ENCODE results near the gene NOX5.
A peak's percentile ranks its signal among the peaks of the same experiment; 100 is the strongest.

NOX5 gene

DNA sequence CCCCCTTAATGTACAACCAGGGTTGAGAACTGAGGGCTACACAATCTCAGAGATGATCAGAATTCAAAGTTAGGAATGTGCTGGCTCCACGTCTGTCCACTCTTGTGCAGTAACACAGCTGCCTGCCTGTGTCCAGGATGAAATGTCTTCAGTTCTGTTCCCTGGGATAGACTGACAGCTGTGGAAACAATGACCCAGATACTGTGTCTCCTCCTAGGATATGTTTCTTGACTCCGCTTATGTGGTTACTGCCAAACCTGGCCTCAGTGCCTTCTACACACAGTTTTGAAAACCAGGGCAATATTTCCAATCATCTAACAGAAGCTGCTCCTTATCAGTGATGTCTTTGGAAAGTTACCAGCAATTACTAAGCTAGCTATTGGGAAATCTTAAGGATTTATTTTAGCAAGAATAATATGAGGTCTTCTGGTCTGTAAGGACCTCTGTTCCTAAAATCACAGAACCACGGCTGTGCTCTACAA is 67.6 kb downstream of the NOX5 start:
- DNase-seq (ENCODE audit: low read depth), result peak; percentile 90

DNA sequence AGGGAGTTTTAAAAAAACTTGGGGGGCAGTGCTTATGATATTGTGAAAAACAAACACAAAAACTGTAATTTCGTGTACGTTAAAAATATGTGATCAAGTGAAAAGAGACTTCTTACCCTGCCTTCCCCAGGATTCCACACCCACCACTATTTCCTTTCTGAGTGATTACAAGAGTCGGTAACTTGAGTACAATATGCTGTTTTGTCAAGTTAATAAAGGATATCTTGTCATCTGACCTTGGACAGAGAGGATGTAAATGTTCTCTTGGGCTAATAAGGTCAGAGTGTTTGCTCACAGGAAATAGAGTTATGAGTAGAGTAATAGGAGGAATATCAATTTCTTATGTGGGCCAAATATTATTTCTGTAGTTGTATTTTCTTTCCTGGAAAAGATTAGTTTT is 68.1 kb downstream of the NOX5 start:
- DNase-seq (ENCODE audit: low read depth), result peak; percentile 81

DNA sequence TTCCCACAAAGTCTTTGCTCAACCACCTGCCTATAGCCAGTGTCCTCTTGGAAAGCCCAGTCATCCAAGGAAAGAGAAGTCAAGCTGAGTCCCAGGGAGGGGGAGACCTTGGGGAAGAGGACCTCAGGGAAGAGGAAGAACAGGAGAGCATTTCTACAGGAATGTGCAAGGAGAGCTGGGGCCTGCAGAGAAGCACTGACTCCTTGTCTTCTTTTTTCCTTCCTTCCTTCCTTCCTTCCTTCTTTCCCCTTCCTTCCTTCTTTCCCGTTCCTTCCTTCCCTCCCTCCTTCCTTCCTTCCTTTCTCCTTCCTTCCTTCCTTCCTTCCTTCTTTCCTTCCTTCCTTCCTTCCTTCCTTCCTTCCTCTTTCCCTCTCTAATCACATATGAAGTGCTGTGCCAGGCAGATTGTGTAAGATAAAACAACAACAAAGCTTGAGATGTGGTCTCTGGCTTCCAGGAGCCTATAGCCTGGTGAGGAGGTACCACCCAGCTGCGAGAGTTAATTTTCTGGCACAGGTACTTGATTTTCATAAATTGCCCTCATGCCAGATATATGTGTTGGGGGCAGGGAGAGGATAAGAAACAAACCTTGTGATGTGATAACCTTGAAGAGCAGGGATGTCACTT is 70.0 kb downstream of the NOX5 start:
- DNase-seq (ENCODE audit: low read depth), result no peak

DNA sequence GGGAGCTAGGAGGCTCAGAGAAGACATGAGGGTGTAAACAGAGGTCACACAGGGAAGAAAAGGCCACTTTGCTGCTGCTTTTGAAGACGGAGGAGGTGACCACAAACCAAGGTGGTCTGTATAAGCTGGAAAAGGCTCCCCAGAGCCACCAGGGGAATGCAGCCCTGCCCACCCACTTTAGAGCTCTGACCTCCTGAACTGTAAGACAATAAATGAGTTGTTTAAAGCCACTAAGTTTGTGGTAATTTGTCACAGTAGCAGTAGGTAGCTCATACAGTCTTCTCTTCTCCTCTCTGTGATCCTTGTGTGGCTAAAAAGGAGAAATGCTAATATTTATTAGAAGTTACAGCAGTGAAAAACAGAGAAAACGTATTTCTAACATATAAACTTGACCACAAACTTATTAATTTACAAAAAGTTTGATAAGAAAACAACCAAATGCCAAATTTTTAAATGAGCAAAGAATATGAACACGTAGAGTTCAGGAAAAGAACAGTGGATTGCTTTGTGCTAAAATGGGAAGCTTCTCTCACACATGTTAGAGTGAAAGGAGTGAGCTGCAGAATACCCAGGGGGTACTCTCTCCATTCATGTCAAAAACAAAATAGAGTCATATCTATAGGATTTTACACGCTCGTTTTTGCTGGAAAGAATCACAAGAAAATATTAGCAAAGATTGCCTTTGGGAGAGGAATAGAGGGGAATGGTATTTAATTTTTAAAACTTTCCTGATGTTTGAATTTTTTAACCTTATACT is 71.0 kb downstream of the NOX5 start:
- DNase-seq (ENCODE audit: low read depth), result no peak

DNA sequence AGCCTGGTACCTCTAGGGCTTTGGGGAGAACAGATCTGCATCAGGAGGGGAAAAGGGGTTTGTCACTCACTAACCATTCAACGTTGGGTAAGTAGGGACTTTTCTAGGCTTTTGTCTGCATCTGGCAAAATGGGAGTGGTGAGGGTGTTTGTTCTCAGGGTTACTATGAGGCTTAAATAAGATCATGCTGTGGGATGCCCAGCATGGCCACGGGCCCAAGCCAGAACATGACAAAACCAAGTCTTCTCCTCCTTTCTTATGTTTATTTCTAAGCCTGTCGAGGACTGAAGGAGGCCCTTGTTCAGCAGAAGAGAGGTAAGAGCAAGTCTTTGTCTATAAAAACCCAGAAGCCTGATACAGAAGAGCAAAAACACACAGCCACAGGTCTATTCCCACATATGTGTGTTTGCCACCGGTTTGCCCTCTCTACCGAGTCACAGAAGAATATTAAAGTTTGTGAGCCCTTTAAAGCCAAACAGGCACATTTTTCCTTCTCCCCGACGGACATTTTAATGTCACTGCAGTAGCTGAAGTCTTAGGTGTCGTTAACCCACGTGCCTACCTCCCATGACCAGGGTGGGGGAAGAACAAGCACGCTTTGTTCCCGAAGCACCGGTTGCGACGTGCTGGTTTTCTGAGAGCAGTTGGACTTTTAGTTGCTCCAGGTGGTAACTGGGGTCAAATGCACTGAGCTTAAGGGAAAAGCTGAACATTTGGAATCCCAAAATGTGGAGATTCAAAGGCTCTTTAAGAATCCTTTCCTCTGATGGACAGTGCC is 72.1 kb downstream of the NOX5 start:
- no peak for DNase-seq (ENCODE audit: low read depth)

DNA sequence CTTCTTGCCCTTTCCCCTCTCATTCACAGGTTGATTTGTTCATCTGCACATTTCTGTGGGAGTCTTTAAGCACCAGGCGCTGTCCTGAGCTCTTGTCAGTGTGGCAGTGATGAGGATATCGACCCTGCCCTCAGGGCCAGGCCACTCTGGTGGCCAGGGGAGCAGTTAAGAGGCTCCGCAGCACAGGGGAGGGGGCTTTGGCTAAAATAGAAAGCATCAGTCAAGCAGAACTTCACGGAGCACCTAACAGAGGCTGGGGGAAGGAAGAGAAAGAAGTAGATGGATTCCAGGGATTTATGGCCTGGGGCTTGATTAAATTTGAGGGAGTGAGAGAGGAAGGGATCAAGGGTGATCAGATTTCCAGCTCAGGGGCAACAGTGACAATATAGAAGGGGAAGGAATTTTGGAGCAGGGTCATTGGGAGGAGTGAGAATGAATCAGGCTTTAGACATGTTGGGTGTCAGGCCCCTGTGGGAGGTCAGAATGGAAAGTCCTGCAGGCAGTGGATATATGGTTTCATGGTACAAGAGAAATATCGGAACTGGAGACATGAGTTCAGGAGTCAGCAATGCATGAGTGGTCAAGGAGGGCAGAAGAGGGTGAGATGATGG is 73.0 kb downstream of the NOX5 start:
- DNase-seq (ENCODE audit: low read depth), result no peak

DNA sequence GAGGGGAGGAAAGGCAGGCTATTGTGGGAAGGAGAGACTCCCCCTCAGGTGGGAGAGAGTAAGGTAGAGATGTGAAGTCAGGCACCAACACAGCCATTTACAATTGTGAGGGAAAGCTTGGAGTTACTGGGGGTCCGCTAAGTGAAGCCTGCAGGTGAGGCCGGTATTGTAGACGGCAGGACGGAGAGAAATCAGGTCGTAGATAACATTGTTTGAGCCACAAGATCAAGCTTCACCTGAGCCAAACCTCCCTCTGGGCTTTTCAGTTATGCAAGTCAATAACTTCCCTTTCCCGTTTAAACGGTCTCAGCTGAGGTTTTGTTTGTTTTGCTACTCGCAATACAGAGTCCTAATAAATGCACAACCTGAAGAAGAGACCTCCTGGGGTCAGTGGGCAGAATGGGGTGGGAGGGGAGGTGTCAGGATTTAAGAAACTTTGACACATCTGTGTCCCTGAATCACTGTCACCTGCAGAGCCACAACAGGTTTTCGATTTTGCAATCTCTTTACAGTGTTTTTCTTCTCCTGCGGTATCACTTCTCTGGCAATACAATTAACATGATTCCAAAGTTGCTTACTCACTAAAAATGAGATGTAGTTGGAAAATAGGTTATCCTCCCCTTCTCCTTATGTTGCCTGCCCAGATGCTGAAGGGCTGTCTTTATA is 73.9 kb downstream of the NOX5 start:
- DNase-seq (ENCODE audit: low read depth), result no peak

DNA sequence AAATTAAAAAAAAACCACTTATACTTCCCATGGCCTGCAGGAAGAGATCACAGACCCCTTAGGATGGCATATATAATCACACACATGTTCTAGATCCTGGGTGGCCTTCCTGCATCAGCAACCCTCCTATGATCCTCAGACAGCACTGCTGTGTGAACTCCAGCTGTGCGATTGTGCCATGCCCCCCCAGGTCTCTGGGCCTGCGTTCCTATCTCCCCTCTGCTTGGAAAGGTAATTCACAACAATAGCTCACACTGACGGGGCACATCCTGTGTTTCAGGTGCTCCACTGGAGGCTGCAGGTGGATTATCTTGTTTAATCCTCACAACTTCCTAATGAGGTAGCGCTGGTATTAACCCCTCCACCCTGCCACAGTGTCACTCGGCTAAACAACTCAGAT is 74.8 kb downstream of the NOX5 start:
- no peak for DNase-seq (ENCODE audit: low read depth)

DNA sequence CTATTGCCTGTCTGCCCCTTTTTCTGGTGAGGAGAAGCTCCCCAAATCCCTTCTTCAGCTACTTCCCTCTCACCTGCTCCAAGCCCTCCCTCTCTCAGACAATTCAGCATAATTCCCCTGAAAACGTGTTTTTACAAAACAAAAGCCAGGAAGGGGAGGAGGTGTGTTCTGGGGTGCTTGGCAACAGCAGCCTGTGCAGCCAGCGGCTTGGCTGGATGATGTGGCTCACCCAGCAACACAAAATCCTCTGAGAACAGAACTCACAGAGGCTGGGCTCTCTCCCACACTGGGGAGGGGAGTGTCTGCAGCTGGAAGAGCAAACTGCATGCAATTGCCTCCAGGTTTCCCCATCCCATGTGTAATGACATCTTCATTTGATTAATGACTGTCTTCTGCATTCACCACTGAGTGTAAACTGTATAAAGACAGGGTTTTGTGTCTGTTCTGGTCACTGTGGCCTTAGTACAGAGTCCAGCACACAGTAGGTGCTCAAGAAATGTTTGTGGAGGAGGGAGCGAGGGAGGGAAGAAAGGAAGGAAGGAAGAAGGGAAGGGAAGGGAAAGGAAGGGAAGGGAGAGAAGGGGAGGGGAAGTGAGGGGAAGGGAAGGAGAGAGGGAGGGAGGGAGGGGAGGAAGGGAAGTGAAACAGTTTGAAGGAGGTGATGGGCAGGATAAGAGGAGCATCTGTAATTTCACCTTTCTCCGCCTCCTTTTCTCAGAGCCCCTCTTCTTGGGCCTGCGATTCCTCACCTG is 75.9 kb downstream of the NOX5 start:
- DNase-seq (ENCODE audit: low read depth), result peak; percentile 87

DNA sequence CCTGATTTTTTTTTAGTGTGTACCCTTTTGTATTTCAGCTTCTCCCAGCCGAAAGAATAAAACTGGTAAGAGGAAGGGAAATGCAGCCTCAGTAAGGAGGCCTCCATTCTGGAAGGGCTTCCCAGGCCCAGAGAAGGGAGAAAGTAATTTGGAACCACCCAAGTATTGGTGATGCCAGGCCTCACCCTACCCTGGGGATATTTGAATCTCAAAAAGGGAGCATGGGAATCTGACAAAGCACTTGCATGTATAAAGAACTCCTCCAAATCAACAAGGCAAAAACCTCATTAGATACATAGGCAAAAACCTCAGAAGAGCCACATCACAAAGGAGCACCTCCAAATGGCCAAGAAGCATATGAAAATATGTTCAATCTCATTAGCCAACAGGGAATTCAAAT is 77.2 kb downstream of the NOX5 start:
- no peak for DNase-seq (ENCODE audit: low read depth)

DNA sequence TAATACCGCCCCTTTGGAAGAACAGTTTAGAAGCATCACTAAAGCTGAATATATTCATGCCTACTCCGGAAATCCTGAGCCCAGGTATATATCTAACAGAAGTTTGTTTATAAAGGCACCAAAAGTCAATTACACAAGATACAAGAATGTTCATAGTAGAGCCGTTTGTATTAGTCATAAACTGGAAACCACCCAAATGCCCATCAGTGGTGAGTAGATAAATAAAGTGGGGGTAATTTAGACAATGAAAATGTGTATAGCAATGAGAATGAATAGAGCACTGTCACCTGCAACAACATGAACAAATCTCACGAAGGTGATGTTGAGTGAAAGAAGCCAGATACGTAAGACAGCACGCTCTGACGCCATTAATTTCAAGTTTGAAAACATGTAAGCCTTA is 77.7 kb downstream of the NOX5 start:
- peak; percentile 85 for DNase-seq (ENCODE audit: low read depth)

DNA sequence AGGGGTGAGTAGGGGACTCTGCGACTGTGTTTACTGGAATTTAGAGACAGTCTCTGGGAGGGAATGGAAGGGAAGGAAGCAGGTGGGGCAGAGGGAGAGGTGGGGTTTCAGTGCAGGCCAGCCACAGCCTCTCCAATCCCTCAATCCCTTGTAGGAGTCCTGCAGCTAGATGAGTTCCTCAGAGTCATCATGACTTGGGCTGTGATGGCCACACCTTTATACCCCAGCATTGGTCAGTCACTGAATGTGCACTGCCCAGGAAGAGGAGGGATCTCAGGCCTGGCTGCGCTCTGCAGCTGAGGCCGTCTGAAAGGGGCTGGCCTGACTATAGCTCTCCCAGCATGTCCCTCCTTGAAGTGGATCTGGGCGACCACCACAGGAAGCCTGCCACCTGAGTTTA is 78.6 kb downstream of the NOX5 start:
- peak; percentile 72 for DNase-seq (ENCODE audit: low read depth)

DNA sequence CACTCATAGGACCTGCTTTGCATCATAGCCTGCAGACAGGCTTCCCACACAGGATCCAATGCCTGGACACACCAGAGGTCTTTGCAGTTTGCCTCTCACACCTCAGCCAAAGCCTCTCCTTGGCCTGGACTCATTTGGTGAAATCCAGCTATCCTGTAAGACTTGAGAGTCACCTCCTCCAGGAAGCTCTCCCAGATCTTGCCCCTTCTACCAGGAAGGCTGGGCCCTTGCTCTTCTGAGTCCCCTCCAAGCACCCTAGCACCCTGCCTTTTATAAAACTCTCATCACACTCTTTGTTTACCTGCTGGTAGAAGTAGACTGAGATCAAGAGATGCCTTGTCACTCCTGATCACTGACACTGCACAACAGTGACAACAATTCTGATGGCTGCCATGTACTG is 79.1 kb downstream of the NOX5 start:
- no peak for DNase-seq (ENCODE audit: low read depth)

DNA sequence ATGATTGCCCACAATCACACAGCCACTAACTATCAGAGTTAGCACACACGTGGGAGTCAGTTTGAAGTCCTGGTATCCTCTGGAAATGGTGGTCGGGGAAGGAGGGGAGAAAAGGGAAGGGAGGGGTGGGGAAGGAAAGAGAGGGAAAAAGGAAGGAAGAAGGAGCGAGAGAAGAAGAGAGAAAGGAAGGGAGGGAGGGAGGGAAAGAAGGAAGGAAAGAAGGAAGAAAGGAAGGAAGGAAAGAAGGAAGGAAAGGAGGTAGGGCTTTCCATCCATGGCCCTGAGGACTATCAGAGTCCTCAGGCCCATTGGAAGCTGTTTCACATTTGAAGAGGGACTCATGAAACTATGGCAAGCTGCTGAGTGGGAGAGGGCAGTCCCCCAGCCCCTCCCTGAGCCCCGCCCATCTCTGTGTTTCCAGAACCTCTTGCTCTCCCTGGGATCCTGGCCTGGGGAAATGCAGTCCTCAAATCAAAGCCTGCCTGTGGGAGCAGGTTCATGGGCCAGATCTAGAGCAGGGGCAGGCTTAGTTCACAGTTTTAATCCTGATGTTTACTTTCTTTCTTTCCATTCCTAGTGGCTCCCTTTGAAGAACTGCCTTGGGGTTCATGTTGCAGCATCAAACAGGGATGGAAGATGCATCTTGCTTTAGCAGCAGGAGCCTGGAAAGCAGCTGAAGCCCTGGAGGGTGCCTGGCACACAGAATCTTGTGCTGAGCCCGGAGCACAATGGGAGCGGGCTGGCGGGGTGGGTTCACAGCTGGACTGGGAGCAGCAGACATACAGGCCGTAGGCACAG is 79.8 kb downstream of the NOX5 start:
- no peak for DNase-seq (ENCODE audit: low read depth)

DNA sequence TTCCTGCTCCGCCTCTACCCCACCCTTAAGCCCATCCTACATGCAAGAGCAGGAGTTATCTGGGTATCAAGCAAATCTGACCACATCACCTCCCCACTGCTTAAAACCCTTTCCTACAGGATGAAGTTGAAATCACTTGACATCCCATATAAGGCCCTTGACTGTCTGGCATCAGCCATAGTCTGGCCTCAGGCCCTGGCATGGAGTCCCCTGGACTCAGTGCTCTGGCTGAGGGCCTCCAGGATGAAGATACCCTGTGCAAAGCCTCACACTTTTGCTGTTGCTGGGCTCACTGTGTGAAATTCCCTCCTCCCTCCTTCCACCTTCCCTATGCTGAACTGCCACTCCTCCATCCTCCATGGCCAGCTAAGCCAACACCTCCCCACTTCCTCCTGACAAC is 80.8 kb downstream of the NOX5 start:
- DNase-seq (ENCODE audit: low read depth), result no peak

DNA sequence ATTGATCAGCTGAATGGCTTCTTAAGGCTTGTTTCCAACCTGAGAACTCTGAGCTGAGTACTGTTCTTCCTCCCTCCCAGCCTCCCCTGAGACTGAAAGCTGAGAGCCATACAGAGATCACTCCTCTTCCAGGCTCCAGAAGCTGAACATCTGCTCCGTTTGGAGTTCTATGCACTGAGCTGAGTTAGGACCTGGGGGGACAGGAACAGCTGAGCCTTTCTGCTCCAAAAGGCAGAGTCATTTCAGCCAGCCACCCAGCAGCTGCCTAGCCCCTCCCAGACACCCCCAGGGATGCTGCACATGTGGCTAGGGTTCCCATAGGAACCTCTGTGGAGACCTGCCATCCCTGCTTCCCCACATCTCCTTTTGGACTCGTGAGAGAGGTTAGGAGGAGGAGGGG is 81.7 kb downstream of the NOX5 start:
- no peak for DNase-seq (ENCODE audit: low read depth)

DNA sequence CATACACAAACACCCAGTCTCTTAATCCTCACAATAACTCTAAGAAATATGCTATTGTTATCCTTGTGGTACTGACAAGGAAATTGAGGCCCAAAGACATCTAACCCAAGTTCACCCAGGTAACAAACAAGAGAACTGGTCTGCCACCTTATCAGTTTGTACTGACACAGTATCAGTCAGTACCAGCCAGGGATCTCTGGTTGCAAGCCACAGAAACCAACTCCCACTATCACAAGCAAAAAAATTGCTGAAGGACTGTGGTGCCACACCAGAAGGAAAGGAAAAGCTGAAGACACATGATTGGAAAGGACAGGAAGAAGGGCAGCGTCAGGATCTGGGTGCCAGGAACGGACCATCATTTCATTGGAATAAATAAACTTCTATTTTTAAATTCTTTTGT is 82.1 kb downstream of the NOX5 start:
- no peak for DNase-seq (ENCODE audit: low read depth)

DNA sequence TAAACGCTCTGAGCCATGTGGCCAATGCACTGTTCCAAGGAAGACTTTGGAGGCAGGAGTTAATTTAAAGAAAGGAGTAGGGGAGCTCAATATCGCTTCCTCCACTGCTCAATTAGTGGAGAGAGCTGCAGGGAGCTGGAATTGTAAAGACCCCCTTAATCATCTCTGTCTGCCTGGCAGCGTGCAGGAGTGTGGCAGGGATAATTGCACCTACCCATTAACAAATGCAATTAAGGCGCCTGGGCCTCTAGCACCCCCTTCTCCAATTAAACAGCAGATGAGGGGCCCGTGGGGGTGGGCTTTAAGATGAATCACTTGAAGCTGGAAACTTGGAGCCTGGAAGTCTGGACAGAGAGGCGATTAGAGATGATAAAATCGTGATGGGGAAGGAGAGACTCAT is 84.3 kb downstream of the NOX5 start:
- DNase-seq (ENCODE audit: low read depth), result no peak

DNA sequence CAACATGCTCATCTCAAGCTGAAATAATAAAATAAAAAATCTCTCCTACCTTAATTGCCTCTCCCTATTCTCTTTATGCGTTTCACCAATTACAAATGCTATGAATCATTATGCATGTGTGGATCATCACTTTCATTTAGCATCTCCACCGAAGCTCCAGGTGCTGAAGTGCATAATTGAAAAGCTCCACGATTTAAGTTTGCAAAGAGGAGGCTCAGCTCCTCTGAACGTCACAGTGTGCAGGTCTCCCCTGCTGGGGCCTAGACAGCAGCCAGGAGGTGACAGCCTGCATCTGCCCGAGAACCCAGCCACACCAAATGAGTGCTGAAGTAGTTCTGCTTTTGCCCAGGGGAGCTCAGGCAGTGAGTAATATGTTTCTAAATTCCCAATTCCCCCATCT is 85.4 kb downstream of the NOX5 start:
- no peak for DNase-seq (ENCODE audit: low read depth)

DNA sequence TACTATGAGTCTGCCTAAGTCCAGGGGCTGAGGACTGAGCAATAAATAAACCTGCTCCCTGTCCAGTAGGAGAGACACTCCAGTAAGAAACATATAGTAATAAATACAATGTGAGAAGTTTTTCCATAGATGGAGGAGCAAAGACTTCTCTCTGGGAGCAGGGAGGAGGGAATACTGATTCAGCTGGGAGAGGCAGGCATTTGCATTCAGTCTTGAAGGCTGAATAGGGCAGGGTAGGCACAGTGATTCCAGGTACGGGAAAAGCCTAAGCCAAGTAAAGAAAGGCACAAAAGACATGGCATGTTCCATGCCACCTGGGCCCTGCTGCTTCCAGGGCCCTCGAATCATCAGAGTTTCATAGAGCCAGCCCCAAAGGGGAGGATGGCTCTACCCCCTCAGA is 86.3 kb downstream of the NOX5 start:
- no peak for DNase-seq (ENCODE audit: low read depth)
